GM12878 (cell line): ENCODE data around the gene TTR. TPM values are rescaled to one million over a fixed set of nuclear protein-coding genes. Genes with fewer than 3 reads are reported as not detected.

Source experiments
- ATAC-seq: fragments of 200-7000 bp; cut with Tn5 transposase; 3 replicates; pipeline ENCODE4 v1.9.1; 2020; ENCODE audit warnings: mild to moderate bottlenecking, moderate library complexity
- BruUV-seq: library from RNA; stranded (reverse); fragments of 400-500 nt; replicated peaks from 2 replicates; lab custom pipeline; 2021; lab: Mats Ljungman, UMichigan
- CTCF ChIA-PET: fragments of 300-600 bp; sonication (Branson Sonifier 250); formaldehyde crosslinking; extraction: SDS; loops from one replicate; lab custom pipeline; 2021; ENCODE audit warnings: inconsistent platforms; lab: Yijun Ruan, JAX
- POLR2A ChIA-PET: fragments of 350-600 bp; formaldehyde crosslinking; extraction: SDS; loops from one replicate; lab custom pipeline; 2021; ENCODE audit warnings: inconsistent platforms; lab: Charles Lee
- RAD21 ChIA-PET: fragments of 300-600 bp; sonication (Branson Sonifier 250); formaldehyde crosslinking; loops from one replicate; lab custom pipeline; 2023; ENCODE audit warnings: antibody characterized with exemption; ENCODE audit not compliant: unreplicated experiment; lab: Charles Lee
- SMC1A ChIA-PET: fragments of 300-600 bp; sonication (Branson Sonifier 250); formaldehyde crosslinking; loops from one replicate; lab custom pipeline; 2023; ENCODE audit not compliant: unreplicated experiment, uncharacterized antibody; lab: Charles Lee
- DNase-seq: peaks from one replicate; pipeline ENCODE4 v3.0.0-alpha.2; 2011; ENCODE audit warnings: low read depth, low spot score
- FAIRE-seq: peaks from 3 replicates; lab custom pipeline; 2011; peaks lifted over from hg19 to GRCh38; lab: Jason Lieb, UNC
- H2AFZ ChIP-seq: 2 replicates; pipeline ENCODE4 v1.6.0; 2011; ENCODE audit warnings: low read depth, low read length, control low read depth; ENCODE audit not compliant: control insufficient read depth
- H3K27ac ChIP-seq: 2 replicates; pipeline ENCODE4 v1.5.1; 2011; ENCODE audit warnings: control low read depth; ENCODE audit not compliant: control insufficient read depth, insufficient read depth
- H3K27me3 ChIP-seq, 2 experiments: replicated peaks in 1 of 2; 2 replicates each; pipeline versions ENCODE4 v1.6.0 to v1.6.1; 2011; ENCODE audit warnings: low read length in 1 of 2; ENCODE audit not compliant: control insufficient read depth in 2 of 2, insufficient read depth in 2 of 2
- H3K36me3 ChIP-seq, 2 experiments: 2 replicates each; pipeline ENCODE4 v1.5.1; 2011; ENCODE audit warnings: low read length in 1 of 2; ENCODE audit not compliant: control insufficient read depth in 2 of 2, insufficient read depth in 2 of 2
- H3K4me1 ChIP-seq: 2 replicates; pipeline ENCODE4 v1.6.1; 2011; ENCODE audit warnings: mild to moderate bottlenecking, low read length, moderate library complexity, mixed read lengths; ENCODE audit not compliant: control insufficient read depth, insufficient read depth
- H3K4me2 ChIP-seq: 2 replicates; pipeline ENCODE4 v1.6.0; 2011; ENCODE audit warnings: control low read depth; ENCODE audit not compliant: control insufficient read depth, insufficient read depth
- H3K4me3 ChIP-seq: fragments of 200-600 bp; sonication (generic); 2 replicates; pipeline ENCODE4 v1.5.1; 2016
- H3K79me2 ChIP-seq: 2 replicates; pipeline ENCODE4 v1.6.0; 2011; ENCODE audit warnings: low read length; ENCODE audit not compliant: control insufficient read depth, insufficient read depth
- H3K9ac ChIP-seq: 2 replicates; pipeline ENCODE4 v1.8.0; 2011; ENCODE audit warnings: low read length, control low read depth, mixed read lengths; ENCODE audit not compliant: control insufficient read depth, insufficient read depth
- H3K9me3 ChIP-seq: replicated peaks from 3 replicates; pipeline ENCODE4 v1.5.1; 2011; ENCODE audit warnings: mild to moderate bottlenecking, low read length; ENCODE audit not compliant: control insufficient read depth, insufficient read depth
- H4K20me1 ChIP-seq: 2 replicates; pipeline ENCODE4 v1.6.0; 2011; ENCODE audit not compliant: control insufficient read depth, insufficient read depth
- CHD1 ChIP-seq: IDR thresholded peaks from 2 replicates; pipeline ENCODE4 v1.6.1; 2012; ENCODE audit warnings: low read depth, low read length, improper control_type of control experiment
- CREB1 ChIP-seq: IDR thresholded peaks from 2 replicates; pipeline ENCODE4 v1.6.1; 2012; ENCODE audit warnings: low read depth, mild to moderate bottlenecking, inconsistent platforms
- EP300 ChIP-seq, 2 experiments: fragments of 150-350 bp in 1 of 2; IDR thresholded peaks; 2 replicates each; pipeline ENCODE4 v1.6.1; 2011 to 2012; ENCODE audit warnings: low read depth in 2 of 2, low read length in 2 of 2, borderline replicate concordance in 1 of 2, improper control_type of control experiment in 1 of 2, inconsistent platforms in 1 of 2; ENCODE audit not compliant: control insufficient read depth in 1 of 2
- FOXM1 ChIP-seq: IDR thresholded peaks from 2 replicates; pipeline ENCODE4 v1.6.1; 2012; ENCODE audit warnings: low read depth, mild to moderate bottlenecking, inconsistent platforms, low read length, moderate library complexity
- LARP7 ChIP-seq: fragments of 450-650 bp; IDR thresholded peaks from 2 replicates; pipeline ENCODE4 v1.6.1; 2017; ENCODE audit warnings: mild to moderate bottlenecking
- NR2C1 ChIP-seq: fragments of 450-650 bp; IDR thresholded peaks from 2 replicates; pipeline ENCODE4 v1.6.1; 2017; ENCODE audit warnings: antibody characterized with exemption, mild to moderate bottlenecking, moderate library complexity
- PML ChIP-seq: IDR thresholded peaks from 2 replicates; pipeline ENCODE4 v1.6.1; 2012; ENCODE audit warnings: low read length, inconsistent platforms
- ZNF207 ChIP-seq: fragments of 450-650 bp; IDR thresholded peaks from 2 replicates; pipeline ENCODE4 v1.6.1; 2014; ENCODE audit warnings: antibody characterized with exemption, mild to moderate bottlenecking, borderline replicate concordance
- WGBS: methylation state at CpG from one replicate; pipeline ENCODE4 v1.1.6; 2016; ENCODE audit warnings: low lambda C conversion rate; ENCODE audit not compliant: insufficient replicate concordance, insufficient coverage; ENCODE audit errors: missing lambda C conversion rate; 5-methylcytosine and 5-hydroxymethylcytosine counted together
- in situ Hi-C: fragments of 300-500 bp; cut with MboI; formaldehyde crosslinking; loops from 9 replicates; pipeline ENCODE4 v1.14.3; 2018; ENCODE audit warnings: mixed read lengths
- intact Hi-C: fragments of 100-400 bp; cut with micrococcal nuclease; formaldehyde crosslinking; loops from one replicate; pipeline ENCODE4 v1.14.2; 2022; ENCODE audit not compliant: unreplicated experiment
- polyA plus RNA-seq, 11 experiments: library from polyadenylated mRNA; depleted of rRNA in 4 of 11; unstranded in 6 of 11; stranded (reverse) in 5 of 11; fragments of >200 nt; fragmentation: Nextera tagmentation in 4 of 11; fragmentation: Illumina TruSeq in 1 of 11; extraction: Ambion mirVana in 4 of 11; extraction: Trizol in 1 of 11; gene quantifications; 1 replicate in 1 of 11; 2 replicates in 10 of 11; pipeline versions ENCODE4 v1.2.1 to v1.2.3, GENCODE V29; 2011 to 2016; ENCODE audit warnings: inconsistent platforms in 2 of 11, missing spikeins in 2 of 11, low read depth in 1 of 11
- total RNA-seq, 4 experiments: library from RNA; depleted of rRNA in 3 of 4; stranded (reverse); fragments of >200 nt in 3 of 4; fragmentation: Illumina TruSeq in 1 of 4; extraction: Trizol in 1 of 4; gene quantifications; 2 replicates each; pipeline versions ENCODE4 v1.2.1 to v1.2.3, GENCODE V29; 2013 to 2021
- TF ChIP-seq, protein P1 (sequence below), 3 experiments: IDR thresholded peaks in 2 of 3; conservative IDR thresholded peaks in 1 of 3; 2 replicates each; pipeline ENCODE4 v1.5.1; 2011; ENCODE audit warnings: low read depth in 3 of 3, low read length in 3 of 3, mild to moderate bottlenecking in 3 of 3, control low read depth in 2 of 3, moderate library complexity in 2 of 3, inconsistent platforms in 1 of 3, mixed read lengths in 1 of 3; ENCODE audit not compliant: control insufficient read depth in 2 of 3, insufficient read depth in 1 of 3; ENCODE audit errors: extremely low read depth in 1 of 3
- TF ChIP-seq, protein P2 (sequence below): IDR thresholded peaks from 2 replicates; pipeline ENCODE4 v1.6.1; 2011; ENCODE audit warnings: low read depth, mild to moderate bottlenecking, low read length, moderate library complexity, borderline replicate concordance; ENCODE audit errors: extremely low read depth
- TF ChIP-seq, protein P3 (sequence below): fragments of 150-350 bp; IDR thresholded peaks from 2 replicates; pipeline ENCODE4 v1.6.1; 2014; ENCODE audit warnings: mild to moderate bottlenecking, low read depth, low read length
- TF ChIP-seq, protein P4 (sequence below): fragments of 450-650 bp; IDR thresholded peaks from 2 replicates; pipeline ENCODE4 v1.6.1; 2017; ENCODE audit warnings: mild to moderate bottlenecking, moderate library complexity

TTR gene
- total and polyA plus RNA-seq, 10 of the 15 experiments (the other 5 are each of a cell fraction or from before 2014, with no cell fraction given): 0.05 to 1.2 TPM; not detected in 8

DNA sequence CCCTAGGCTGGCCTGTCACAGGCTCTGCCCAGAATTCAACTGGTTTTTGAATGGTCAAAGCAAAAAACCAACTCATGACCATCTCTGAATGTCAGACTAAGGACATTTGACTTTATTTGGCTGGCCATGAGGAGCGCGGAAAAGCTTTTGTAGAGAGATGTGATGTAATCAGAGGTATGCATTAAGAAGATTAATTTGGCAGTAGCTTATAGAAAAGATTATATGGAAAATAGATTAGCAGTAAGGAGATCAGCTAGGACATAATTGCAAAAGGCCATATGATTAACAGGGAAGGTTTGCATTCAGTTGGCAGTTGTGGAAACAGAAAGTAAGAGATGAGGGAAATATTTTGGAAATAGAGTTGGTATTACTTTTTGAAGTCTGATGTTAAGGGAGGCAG, 12.3 kb upstream of the TTR start (continued):
- TF ChIP-seq, protein P1, sequence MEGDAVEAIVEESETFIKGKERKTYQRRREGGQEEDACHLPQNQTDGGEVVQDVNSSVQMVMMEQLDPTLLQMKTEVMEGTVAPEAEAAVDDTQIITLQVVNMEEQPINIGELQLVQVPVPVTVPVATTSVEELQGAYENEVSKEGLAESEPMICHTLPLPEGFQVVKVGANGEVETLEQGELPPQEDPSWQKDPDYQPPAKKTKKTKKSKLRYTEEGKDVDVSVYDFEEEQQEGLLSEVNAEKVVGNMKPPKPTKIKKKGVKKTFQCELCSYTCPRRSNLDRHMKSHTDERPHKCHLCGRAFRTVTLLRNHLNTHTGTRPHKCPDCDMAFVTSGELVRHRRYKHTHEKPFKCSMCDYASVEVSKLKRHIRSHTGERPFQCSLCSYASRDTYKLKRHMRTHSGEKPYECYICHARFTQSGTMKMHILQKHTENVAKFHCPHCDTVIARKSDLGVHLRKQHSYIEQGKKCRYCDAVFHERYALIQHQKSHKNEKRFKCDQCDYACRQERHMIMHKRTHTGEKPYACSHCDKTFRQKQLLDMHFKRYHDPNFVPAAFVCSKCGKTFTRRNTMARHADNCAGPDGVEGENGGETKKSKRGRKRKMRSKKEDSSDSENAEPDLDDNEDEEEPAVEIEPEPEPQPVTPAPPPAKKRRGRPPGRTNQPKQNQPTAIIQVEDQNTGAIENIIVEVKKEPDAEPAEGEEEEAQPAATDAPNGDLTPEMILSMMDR (IDR thresholded peaks at IDR 0.05 in 2 of 3, conservative IDR thresholded peaks at IDR 0.05 in 1 of 3; ENCODE audit: control insufficient read depth in 2 of 3, extremely low read depth in 1 of 3, insufficient read depth in 1 of 3, low read depth in 3 of 3, low read length in 3 of 3): no peak

DNA sequence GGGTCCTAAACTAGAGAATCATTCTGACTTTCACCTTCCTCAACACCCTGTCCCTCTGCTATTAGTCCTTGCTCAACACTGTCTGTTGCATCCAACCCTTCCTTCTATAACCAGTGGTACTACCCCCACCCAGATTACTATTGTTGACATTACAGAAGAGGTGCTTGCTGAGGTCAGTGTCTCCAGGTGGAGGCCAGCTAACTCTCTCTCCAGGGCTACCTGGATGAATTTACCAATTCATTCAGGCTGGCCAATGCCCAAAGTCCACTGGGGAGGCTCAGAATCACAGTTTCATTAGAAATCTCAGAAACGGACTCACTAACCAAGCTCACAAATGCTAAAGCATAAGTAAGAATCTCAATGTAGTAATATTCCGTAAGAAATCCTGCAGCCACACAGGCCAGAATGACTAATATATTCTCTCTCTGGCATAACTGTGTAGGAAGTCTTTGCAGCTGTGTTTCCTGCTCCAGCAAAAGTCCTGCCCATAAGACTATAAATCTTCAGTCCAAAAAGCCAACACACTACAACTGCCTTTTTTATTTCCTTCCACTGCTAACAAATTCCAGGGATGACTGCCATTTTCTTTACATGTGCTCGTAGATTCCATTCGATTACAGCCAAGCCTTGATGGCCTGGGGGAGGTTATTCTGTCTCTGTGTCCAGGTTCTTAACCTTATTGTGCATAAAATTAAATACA, 10.0 kb upstream of the TTR start:
- Histone ChIP-seq H3K79me2 (no peaks in the 10 kb centered on the region), H3K4me2 (no peak overlapping the region), H3K27me3 (no peaks in the 10 kb centered on the region), H3K9me3 (no peaks in the 10 kb centered on the region), H3K27ac (no peak overlapping the region), H3K9ac (no peak overlapping the region), H2AFZ (no peak overlapping the region), H3K4me1 (peaks cover 4% of the 10 kb centered on the region), H3K36me3 (no peaks in the 10 kb centered on the region), H3K4me3 (no peak overlapping the region), H4K20me1 (no peaks in the 10 kb centered on the region)
- DNase-seq: no peak
- ChIA-PET CTCF (interaction anchor here (0.8 kb wide), 1 partner anchor 141 kb away, joined by 3 read pairs; no protein-coding TSS in a partner anchor), SMC1A (no interaction called here), RAD21 (no interaction called here), POLR2A (no interaction called here)
- in situ Hi-C loops (no loop called here), intact Hi-C loops (no loop called here)
- no peak for ATAC-seq
- BruUV-seq: no TSS peak
- no peak for FAIRE-seq
- TF ChIP-seq, protein P2, sequence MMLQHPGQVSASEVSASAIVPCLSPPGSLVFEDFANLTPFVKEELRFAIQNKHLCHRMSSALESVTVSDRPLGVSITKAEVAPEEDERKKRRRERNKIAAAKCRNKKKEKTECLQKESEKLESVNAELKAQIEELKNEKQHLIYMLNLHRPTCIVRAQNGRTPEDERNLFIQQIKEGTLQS: no peak
- no peak for TF ChIP-seq EP300 (IDR thresholded peaks at IDR 0.05; ENCODE audit: borderline replicate concordance in 1 of 2, control insufficient read depth in 1 of 2, low read depth in 2 of 2, low read length in 2 of 2)
- TF ChIP-seq CREB1: no peak
- no peak for TF ChIP-seq NR2C1
- no peak for TF ChIP-seq ZNF207
- TF ChIP-seq LARP7: no peak
- no peak for TF ChIP-seq PML
- TF ChIP-seq, protein P3, sequence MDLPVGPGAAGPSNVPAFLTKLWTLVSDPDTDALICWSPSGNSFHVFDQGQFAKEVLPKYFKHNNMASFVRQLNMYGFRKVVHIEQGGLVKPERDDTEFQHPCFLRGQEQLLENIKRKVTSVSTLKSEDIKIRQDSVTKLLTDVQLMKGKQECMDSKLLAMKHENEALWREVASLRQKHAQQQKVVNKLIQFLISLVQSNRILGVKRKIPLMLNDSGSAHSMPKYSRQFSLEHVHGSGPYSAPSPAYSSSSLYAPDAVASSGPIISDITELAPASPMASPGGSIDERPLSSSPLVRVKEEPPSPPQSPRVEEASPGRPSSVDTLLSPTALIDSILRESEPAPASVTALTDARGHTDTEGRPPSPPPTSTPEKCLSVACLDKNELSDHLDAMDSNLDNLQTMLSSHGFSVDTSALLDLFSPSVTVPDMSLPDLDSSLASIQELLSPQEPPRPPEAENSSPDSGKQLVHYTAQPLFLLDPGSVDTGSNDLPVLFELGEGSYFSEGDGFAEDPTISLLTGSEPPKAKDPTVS: no peak
- no peak for TF ChIP-seq FOXM1
- TF ChIP-seq, protein P4, sequence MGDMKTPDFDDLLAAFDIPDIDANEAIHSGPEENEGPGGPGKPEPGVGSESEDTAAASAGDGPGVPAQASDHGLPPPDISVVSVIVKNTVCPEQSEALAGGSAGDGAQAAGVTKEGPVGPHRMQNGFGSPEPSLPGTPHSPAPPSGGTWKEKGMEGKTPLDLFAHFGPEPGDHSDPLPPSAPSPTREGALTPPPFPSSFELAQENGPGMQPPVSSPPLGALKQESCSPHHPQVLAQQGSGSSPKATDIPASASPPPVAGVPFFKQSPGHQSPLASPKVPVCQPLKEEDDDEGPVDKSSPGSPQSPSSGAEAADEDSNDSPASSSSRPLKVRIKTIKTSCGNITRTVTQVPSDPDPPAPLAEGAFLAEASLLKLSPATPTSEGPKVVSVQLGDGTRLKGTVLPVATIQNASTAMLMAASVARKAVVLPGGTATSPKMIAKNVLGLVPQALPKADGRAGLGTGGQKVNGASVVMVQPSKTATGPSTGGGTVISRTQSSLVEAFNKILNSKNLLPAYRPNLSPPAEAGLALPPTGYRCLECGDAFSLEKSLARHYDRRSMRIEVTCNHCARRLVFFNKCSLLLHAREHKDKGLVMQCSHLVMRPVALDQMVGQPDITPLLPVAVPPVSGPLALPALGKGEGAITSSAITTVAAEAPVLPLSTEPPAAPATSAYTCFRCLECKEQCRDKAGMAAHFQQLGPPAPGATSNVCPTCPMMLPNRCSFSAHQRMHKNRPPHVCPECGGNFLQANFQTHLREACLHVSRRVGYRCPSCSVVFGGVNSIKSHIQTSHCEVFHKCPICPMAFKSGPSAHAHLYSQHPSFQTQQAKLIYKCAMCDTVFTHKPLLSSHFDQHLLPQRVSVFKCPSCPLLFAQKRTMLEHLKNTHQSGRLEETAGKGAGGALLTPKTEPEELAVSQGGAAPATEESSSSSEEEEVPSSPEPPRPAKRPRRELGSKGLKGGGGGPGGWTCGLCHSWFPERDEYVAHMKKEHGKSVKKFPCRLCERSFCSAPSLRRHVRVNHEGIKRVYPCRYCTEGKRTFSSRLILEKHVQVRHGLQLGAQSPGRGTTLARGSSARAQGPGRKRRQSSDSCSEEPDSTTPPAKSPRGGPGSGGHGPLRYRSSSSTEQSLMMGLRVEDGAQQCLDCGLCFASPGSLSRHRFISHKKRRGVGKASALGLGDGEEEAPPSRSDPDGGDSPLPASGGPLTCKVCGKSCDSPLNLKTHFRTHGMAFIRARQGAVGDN: no peak
- no peak for TF ChIP-seq CHD1
- 18% methylated on average over 4 of the region's 4 CpGs for WGBS
